DMS53 treated with DMSO at 0.1 percent for 48 hours (cell line): Measurements from ENCODE around the gene PEMT.
"Not testable (repeated sequence)": the region's sequence is repeated elsewhere in the genome, so short reads cannot be mapped to it uniquely, and the experiment has no call there.

Source experiments
- DNase-seq: peaks from one replicate; lab custom pipeline; 2025; ENCODE audit not compliant: unreplicated experiment; lab: John Stamatoyannopoulos, UW

PEMT gene

DNA sequence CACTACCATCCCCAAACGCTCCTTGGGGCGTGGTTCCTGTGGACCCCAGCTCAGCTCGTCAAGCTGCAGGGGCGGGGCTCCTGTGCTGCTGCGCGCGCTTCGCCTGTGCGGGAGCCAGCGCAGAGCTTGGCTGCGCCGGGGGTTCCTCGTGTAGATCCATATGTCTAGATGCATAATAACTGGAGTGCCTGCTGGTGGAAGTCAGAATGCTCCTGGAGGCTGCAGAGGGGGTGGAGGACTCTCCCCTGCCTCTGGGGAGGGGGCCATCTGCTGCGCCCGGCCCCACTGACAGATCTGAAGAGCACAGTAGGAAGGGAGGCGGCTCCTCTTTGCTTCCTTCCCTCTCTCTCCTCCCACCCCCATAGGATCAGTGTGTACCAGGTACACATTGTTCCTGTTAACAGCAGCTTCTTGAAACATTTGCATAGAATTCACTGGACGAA lies 99.9 kb downstream of the PEMT start:
- DNase-seq: no peak

DNA sequence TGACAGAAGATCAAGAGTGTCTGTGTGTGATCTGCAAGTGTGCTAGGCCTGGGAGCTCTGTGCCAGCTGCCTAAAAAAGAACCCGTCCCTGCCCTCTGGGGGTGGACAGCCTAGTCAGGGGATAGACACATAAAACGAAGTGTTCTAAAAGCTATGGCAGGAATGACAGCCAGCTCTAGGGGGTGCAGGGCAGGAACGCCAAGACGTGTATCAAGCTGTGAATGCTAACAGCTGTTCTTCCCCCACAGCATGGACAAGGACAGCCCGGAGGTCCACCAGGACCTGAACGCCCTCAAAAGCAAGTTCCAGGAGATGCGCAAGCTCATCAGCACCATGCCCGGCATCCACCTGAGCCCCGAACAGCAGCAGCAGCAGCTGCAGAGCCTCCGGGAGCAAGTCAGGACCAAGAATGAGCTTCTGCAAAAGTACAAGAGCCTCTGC lies 100.5 kb downstream of the PEMT start:
- no peak for DNase-seq

DNA sequence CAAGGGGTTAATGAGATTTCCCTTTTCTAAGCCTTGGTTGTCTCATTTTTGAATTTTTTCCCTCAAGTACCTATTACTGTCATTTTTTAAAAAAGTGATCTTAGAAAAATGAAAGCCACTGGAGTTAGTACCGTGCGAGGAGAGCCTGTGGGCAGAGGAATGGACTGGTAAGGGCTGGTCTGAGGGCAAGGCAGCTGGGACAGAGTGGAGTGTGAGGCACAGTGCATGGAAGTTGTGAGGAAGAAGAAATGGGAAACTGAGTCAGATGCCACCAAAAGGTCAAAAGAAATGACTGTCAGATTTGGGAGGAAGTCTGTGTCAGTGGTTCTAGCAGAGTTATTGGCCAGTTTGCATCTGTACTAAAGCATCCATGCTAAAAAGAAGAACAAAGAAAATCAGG lies 103.5 kb downstream of the PEMT start:
- DNase-seq: no peak

DNA sequence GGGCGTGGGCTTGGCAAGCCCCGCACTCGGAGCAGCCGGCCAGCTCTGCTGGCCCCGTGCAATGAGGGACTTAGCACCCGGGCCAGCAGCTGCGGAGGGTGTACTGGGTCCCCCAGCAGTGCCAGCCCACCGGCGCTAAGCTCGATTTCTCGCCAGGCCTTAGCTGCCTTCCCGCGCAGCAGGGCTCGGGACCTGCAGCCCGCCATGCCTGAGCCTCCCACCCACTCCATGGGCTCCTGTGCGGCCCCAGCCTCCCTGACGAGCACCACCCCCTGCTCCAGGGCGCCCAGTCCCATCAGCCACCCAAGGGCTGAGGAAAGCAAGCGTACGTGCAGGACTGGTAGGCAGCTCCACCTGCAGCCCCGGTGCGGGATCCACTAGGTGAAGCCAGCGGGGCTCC lies 105.1 kb downstream of the PEMT start:
- DNase-seq: not testable (repeated sequence)

DNA sequence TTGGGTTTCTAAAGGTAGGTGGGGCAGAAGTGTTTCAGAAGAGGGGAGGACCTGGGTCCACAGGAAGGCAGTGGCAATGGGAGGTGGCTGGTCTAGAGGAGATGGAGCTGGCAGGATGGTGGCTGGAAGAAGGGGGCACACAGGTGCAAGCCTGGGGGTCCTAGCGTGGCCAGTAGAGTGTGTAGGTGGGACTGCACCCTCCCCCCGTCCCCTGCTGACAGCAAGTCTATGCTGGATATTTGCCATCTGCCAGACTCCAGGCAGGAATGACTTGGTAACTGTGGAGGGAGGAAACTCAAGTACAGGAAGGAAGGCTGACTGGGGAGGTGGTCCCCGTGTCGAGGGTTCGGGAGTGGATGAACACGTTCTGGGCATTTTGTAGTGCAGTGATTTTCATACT lies 106.1 kb downstream of the PEMT start:
- DNase-seq: no peak

DNA sequence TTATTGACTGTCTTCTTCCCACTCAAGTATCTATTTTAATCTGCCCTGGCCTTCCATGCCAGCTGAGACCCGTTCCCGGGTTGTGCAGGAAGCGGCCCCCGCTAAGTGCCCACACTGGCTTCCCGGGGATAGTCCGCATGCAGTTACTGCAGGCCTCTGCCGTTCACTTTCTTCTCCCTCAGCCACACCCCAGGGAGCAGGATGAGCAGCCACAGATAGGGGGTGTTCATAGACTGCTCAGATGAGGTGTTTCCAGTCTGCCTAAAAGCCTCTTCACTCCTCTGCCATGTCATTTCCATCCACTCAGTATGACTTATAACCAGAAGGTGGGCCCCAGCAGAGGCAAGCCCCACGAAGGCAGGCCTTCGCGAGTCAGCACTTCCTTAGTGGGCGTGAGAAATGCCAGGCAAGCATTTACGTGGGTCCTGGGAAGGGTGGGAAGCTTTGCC lies 107.0 kb downstream of the PEMT start:
- DNase-seq: no peak

DNA sequence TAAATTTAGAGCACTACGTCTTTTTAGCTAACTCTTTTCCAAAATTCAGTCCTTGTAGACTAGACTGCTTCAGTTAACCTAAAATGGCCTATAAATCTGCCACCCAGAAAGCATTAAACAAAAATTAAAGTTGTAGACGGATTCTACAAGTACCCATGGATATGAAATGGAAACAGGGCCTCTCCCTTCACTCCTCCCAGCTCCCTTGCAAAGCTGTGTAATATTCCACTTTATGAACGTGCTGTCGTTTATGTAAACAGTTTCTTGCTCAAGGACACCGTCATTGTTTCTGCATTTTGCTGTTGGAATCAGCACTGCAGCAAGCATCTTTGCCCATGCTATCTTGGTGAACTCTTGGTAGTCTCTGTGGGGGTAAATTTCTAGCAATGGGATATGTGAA lies 109.6 kb downstream of the PEMT start:
- DNase-seq: no peak

DNA sequence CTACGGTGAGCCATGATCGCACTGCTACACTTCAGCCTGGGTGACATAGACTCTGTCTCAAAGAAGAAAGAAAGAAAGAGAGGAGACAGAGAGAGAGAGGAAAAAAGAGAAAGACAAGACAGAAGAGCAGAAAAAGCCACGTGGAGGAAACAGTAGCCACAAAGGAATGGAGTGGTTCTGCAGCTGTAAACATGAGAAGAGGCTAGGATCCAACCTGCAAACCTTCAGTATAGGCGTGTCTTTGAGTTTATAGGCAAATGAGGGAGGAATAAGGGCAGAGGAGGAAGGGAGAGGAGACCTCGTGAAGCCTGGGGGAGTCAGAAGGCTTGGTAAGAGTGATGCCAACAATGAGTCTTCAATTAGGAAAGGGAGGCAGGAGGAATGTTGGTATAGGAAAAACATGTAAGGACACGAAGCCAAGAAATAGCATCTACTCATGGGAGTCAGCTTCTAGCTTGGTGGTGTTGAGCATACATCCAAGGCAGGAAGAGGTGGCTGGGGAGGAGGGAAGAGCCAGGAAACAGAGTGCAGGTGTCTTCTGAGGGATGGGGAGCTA lies 110.8 kb downstream of the PEMT start:
- no peak for DNase-seq

DNA sequence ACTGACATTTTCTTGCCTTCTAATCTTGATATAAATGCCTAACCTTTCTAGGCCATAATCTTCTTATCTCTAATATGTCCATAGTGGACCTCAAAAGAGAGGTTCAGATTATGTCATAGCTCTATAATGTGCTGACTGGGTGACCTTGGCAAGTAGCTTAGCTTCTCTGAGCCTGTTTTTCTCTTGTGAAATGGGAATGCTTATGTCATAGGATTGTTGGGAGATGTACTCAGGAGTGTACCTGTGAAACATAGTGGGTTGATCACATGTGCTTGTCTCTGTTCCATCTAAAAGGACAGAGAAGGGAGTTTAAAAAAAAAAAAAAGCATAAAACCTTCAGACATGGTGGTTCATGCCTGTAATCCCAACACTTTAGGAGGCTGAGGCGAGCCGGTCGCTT lies 112.3 kb downstream of the PEMT start:
- DNase-seq: no peak

DNA sequence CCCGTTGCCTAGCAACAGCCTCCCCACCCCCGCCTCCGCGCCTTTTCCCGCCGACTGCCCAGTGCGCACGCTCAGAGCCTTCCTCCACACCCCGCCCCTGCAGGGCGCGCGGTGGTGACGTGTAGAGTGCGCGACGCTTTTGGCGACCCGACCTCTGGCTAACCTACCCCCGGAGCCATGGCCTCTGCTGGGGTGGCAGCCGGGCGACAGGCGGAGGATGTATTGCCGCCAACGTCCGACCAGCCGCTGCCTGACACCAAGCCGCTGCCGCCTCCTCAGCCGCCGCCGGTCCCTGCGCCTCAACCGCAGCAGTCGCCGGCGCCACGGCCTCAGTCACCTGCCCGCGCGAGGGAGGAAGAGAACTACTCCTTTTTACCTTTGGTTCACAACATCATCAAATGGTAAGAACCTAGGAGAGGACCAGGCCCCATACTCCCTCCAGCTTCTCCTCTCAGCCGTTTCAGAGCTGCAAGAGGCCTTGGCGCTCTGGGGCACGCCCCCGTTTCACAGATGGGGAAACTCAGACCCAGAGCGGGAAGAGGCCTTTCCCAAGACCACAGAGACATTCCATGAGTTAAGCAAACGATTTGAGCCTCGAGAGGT lies 114.5 kb downstream of the PEMT start, which contains the start of gene MED9:
Gene MED9 (plus strand): TSS at position 136 of the 603 bp plus-strand sequence. CDS start 42 bp downstream, at position 178.
- DNase-seq: peak; percentile 52

DNA sequence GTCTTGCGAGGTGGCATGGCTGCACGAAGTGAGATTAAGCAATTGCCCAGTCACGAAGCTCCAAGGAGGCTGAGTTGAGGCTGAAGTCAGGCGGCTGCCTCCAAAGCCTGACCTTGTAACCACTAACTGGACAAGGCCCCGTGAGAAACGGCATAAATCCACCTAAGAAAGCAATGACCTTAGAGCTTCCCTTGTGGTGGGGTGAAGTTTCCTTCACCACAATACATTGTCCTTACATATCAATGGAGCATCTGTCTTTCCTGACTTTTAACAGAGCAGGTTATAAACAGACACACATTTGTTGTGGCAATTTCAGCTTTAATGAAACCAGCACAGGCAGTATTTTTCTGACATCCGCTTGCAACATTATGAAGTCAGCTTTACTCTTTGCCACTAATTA lies 117.2 kb downstream of the PEMT start:
- DNase-seq: no peak

DNA sequence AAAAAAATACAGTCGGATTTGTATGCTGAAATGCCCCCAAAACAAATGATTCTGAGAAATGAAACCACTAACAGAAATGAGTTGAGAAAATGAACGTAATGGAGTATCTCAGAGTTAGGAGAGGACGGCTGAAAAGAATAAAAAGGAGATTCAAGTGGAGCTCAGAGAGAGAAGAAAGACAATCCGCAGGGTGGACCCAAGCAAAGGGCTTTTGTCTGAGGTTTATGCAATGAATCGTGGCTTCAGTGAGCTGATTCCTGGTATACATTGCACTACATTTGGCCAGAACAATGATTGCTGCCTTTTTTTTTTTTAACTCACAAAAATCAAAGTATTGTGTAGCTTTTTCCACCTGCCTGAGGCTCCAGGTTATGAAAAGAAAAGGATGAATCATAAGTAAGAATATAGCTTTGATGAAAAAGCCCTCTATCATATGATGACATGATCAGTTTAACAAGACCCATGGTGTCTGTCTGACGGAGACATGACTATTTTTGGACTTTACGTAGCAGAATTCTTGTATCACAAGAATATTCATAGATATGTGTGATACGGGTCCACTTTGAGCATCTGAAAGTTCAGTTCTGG lies 119.1 kb downstream of the PEMT start:
- DNase-seq: no peak

DNA sequence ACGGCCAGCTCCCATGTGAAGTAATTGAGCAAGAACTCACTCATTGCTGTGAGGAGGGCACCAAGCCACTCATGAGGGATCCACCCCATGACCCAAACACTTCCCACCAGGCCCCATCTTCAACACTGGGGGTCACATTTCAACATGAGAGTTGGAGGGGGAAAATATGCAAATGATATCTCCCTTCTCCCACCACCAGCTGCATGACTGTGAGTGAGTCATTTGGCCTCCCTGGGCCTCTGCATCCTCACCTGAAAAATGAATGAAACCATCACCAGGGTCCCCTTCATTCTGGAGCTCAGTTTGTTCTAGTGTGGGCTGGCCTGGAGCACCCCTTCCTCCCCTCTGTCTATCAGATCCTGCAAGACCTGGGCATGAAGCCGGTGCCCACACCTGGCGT lies 121.5 kb downstream of the PEMT start:
- DNase-seq: no peak

DNA sequence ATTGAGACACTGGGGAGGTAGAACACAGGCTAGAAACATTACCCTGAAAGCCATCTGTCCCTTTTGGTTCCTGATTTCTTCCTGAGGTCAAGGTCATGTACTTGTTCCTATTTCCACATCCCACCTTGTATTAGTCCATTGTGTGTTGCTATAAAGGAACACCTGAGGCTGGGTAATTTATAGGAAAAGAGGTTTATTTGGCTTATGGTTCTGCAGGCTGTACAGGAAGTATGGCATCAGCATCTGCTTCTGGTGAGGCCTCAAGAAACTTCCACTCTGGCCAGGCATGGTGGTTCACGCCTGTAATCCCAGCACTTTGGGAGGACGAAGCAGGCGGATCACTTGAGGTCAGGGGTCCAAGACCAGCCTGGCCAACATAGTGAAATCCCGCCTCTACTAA lies 122.2 kb downstream of the PEMT start:
- DNase-seq: no peak

DNA sequence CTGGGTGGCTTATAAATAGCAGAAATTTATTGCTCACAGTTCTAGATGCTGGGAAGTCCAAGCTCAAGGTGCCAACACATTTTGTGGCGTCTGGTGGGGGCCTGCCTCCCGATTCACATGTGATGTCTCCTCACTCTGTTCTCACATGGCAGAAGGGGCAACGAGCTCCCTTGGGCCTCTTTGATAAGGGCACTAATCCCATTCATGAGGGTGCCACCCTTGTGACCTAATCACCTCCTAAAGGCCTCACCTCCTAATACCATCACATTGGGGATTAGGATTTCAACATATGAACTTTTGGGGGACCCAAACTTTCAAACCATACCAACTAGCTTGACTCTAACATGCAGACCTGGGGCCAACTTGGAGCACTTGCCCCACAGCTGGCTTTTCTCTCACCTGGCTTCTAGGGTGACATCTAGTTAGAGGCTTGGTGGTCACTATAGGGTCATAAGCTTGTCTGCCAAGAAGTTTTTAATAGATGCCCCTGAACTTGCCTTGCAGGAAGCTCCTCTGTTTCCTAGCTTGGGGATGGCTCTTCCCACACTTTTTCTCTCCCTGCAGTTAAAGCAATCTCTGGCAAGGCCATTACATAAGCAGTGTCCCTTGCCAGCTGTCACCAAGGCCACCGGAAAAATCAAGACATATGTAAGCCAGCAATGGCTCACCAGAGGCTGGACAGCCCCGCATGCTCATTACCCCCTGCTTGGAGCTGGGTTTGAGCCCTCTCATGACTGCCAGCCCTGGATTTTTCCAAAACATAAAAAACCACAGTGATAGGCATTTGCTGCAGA lies 123.1 kb downstream of the PEMT start:
- DNase-seq: no peak

DNA sequence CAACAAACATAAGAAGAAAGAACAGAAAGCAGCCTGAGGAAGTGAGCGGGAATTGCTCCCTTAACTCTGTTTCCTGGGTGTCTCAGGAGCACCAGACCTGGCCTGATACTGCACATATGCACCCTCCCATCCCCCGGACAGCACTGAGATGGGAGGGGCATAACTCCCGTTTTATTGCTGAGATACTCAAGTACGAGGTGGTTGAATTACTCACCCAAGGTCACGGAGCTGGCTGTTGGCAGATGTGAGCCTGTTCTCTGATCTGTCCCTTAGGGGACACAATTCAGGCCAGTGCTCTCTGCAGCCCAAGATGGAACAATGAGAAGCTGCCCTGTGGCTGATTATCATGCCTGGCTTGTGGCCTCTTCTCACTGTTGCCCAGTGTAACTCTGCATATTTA lies 123.8 kb downstream of the PEMT start:
- no peak for DNase-seq

DNA sequence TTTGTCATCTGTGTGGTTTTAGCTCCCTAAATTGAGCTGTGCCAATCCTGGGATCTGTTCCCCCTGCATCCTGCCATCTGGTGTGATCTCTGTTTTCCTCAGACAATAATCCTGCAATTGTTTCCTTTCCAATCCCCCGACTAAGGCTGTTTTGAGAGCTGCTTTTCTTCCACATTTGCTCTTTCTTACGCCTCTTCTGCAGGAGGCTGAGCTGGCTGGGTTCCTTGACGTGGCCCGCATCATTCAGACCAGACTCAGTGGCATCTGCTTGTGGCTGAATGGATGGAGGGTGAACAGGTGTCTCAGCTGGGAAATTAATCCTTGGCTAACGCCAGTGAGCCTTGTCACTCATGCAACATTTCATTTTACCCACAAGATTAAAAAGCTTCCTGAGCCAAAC lies 124.5 kb downstream of the PEMT start:
- no peak for DNase-seq

DNA sequence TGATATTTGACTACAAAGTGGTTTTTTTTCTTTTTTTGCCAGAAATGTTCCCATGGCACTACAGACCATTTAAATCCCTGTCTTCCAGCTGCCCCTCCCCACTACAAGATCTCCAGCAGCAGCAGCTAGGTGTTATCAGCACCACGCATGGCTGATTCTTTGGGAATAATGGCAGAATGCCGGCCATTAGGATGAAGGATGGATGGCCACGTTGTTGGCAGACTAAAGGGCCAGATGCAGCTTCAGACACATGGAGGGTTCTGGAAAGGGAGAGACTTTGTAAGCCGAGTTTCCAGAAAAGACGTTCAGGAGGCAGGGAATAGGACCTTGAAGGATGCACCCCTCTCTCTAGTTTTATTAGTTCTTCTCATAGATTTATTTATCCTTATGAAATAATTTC lies 125.0 kb downstream of the PEMT start:
- DNase-seq: no peak

DNA sequence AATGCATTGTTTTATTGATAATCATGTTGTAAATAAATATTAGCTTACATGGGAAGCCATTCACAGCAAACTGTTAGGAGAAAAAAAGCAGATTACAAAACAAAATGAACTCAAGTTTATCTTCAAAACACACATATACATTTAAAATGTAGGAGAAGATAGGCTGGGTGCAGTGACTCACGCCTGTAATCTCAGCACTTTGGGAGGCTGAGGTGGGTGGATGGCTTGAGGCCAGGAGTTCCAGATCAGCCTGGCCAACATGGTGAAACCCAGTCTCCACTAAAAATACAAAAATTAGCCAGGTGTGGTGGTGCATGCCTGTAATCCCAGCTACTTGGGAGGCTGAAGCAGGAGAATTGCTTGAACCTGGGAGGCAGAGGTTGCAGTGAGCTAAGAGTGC lies 125.6 kb downstream of the PEMT start:
- not testable (repeated sequence) for DNase-seq

DNA sequence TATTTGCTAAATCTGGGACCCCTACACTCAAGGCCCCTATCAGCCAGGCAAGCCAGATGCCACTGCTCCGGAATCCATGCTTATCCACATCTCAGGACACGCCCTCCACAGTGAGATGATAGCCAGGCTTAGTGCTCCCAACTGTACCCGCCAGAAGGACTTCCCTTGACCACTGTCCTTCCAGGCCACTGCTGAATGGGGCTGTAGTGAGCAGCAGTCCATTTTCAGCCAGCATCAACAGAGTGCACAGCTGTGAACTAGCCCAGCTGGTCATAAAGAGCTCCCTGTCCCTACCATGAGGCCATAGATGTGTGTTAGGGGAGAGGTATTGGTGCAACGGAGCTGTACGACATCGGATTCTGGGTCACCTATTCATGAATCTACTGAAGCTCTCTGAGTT lies 127.7 kb downstream of the PEMT start:
- DNase-seq: no peak

DNA sequence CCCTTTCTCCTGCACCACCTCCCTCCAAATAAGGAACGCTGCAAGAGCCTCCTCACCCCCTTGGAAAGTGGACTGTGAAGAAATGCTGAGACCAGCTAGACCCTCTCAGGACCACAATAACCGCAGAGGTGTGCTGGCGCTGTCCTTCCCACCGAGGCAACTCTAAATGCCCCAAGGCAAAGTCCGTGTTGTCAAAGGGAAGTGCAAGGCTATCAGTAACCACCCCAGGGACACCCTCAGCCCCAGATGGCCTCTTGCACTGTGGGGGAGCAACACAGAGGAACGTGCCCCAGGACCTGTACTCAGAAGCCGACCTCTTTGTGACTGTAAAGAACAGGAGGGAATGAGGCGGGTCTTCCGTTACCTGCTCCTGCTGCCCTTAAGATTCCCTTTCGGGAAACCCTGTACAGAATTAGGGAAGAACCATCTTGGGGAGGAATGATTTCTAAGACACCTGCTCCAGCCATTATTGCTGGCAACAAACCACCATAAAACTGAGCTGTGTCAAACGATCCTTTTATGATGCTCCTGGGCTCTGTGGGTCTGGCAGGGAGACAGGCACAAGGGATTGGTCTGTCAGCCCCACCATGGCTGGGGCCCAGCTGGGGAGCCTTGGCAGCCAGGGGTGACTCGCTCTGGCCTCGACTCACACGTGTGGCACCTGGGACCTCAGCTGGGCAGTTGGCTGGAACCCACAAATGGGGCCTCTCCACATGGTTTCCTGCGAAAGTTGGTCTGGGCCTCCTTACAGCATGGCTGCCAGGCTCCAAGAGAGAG lies 129.3 kb downstream of the PEMT start:
- DNase-seq: no peak
